Left lung (tissue), 14 donors: ENCODE measurements around the gene APOH. TPM values are rescaled to one million over a fixed set of nuclear protein-coding genes. Genes with fewer than 3 reads are reported as not detected.

Experiments
- ATAC-seq: fragments of 200-7000 bp; cut with Tn5 transposase; one replicate; pipeline ENCODE4 v1.9.1; 2020; ENCODE audit warnings: moderate library complexity
- DNase-seq, 4 donors: peaks; one replicate each; pipeline ENCODE4 v3.0.0-alpha.2; 2013 to 2020
- H3K27ac ChIP-seq, 2 donors: fragments of 200-600 bp; sonication (generic) in 1 of 2; one replicate each; pipeline versions ENCODE4 v1.5.0 to v1.8.0; 2020 to 2021
- H3K27me3 ChIP-seq, 2 donors: fragments of 200-600 bp; sonication (generic) in 1 of 2; one replicate each; pipeline versions ENCODE4 v1.5.0 to v1.8.0; 2020 to 2021
- H3K36me3 ChIP-seq, 2 donors: fragments of 200-600 bp; sonication (generic) in 1 of 2; one replicate each; pipeline versions ENCODE4 v1.5.0 to v1.8.0; 2020 to 2021
- H3K4me1 ChIP-seq, 2 donors: fragments of 200-600 bp; one replicate each; pipeline ENCODE4 v1.8.0; 2021
- H3K4me3 ChIP-seq, 2 donors: fragments of 200-600 bp; sonication (generic) in 1 of 2; one replicate each; pipeline versions ENCODE4 v1.5.0 to v1.8.0; 2020 to 2021; ENCODE audit warnings: mild to moderate bottlenecking in 1 of 2
- H3K9me3 ChIP-seq, 2 donors: fragments of 200-600 bp; sonication (generic) in 1 of 2; one replicate each; pipeline versions ENCODE4 v1.5.0 to v1.8.0; 2020 to 2021
- CTCF ChIP-seq, 2 donors: fragments of 200-600 bp; sonication (generic) in 1 of 2; IDR thresholded peaks; one replicate each; pipeline versions ENCODE4 v1.5.0 to v1.8.0; 2021; ENCODE audit warnings: antibody characterized with exemption in 2 of 2
- intact Hi-C, 2 donors: fragments of 100-400 bp; cut with DNase I; formaldehyde crosslinking; loops; one replicate each; pipeline versions ENCODE4 v1.11.2 to v1.14.2; 2022
- long read RNA-seq, 12 donors: library from polyadenylated mRNA in 2 of 12; unstranded in 2 of 12; transcript quantifications; one replicate each; pipeline ENCODE4 v2.0.0 and lab custom pipeline, GENCODE V29; 2019 to 2026
- polyA plus RNA-seq, 6 donors: library from polyadenylated mRNA; unstranded; fragments of 120-200 nt; gene quantifications; one replicate each; pipeline ENCODE4 v1.2.1, GENCODE V29; 2013; ENCODE audit not compliant: insufficient read length in 6 of 6
- total RNA-seq, 2 donors: library from RNA; stranded (reverse); fragmentation: NEBNext Ultra II Directional; extraction: Animal tissue kit (Norgen Biotek cat#: 25700); gene quantifications; one replicate each; pipeline ENCODE4 v1.2.1, GENCODE V29; 2021
- donor health status: DM: no; HTN: yes; CAD: no.
- donor health status: DM: no; HTN: no; CAD: no.

APOH gene
- total RNA-seq = 1 to 10 TPM; 1.3 to 2.7 TPM
- polyA plus RNA-seq = 1 to 10 TPM; 2.1 to 5.7 (median 3.2) TPM
- long read RNA-seq, donor 1, partial matches to known transcripts = 0 of 1 reads
- long read RNA-seq, donor 1, other reads (novel, unspliced or antisense) = 0 of 1 reads
- long read RNA-seq, donor 2 = 0 reads
- long read RNA-seq, donor 3 = 0 reads
- long read RNA-seq, donor 4, partial matches to known transcripts = 0 of 2 reads
- long read RNA-seq, donor 4, other reads (novel, unspliced or antisense) = 0 of 2 reads
- long read RNA-seq, donor 5, partial matches to known transcripts = 0 of 1 reads
- long read RNA-seq, donor 5, other reads (novel, unspliced or antisense) = 0 of 1 reads
- long read RNA-seq, donor 6, partial matches to known transcripts = 0 of 4 reads
- long read RNA-seq, donor 6, other reads (novel, unspliced or antisense) = 0 of 4 reads
- long read RNA-seq, donor 7, partial matches to known transcripts = 0 of 1 reads
- long read RNA-seq, donor 7, other reads (novel, unspliced or antisense) = 0 of 1 reads
- long read RNA-seq, donor 8 = 0 reads
- long read RNA-seq, donor 9 = 0 reads
- long read RNA-seq, donor 10, partial matches to known transcripts = 0 of 2 reads
- long read RNA-seq, donor 10, other reads (novel, unspliced or antisense) = 0 of 2 reads
- long read RNA-seq, donor 11 = 0 reads
- long read RNA-seq, donor 12, partial matches to known transcripts = 0 of 2 reads
- long read RNA-seq, donor 12, other reads (novel, unspliced or antisense) = 0 of 2 reads

- Histone ChIP-seq H3K4me1 (no peaks in the 10 kb centered on the region), H3K9me3 (no peaks in the 10 kb centered on the region), H3K4me3 (no peak within 1 kb of the TSS), H3K36me3 (no peaks in the 10 kb centered on the region), H3K27me3 (no peaks in the 10 kb centered on the region), H3K27ac (no peak within 1 kb of the TSS)
- TF ChIP-seq CTCF (IDR thresholded peaks at IDR 0.05) = no peak
- DNase-seq (no peak), ATAC-seq (peak; percentile 52)
- intact Hi-C loops = no loop called here
These were observed at the start of gene APOH for GRCh38 chr17:66228887-66229782. TSS of gene APOH (minus strand) at chr17:66229415. CDS start at chr17:66229379, 36 bp downstream.

- no peak overlapping the region for H3K27ac ChIP-seq
- intact Hi-C loops = no loop called here
- H3K27me3 ChIP-seq = no peaks in the 10 kb centered on the region
- no peaks in the 10 kb centered on the region for H3K9me3 ChIP-seq
- no peak for TF ChIP-seq CTCF (IDR thresholded peaks at IDR 0.05)
- no peaks in the 10 kb centered on the region for H3K36me3 ChIP-seq
- H3K4me1 ChIP-seq = peaks cover 0 to 6% of the 10 kb centered on the region in 2 donors
- ATAC-seq = no peak
- DNase-seq = no peak
- H3K4me3 ChIP-seq = no peak overlapping the region
These were observed 48.0 kb upstream of the APOH start for GRCh38 chr17:66277191-66277590.

- no peak overlapping the region for H3K4me3 ChIP-seq
- no peaks in the 10 kb centered on the region for H3K27me3 ChIP-seq
- intact Hi-C loops = no loop called here
- no peaks in the 10 kb centered on the region for H3K9me3 ChIP-seq
- no peaks in the 10 kb centered on the region for H3K36me3 ChIP-seq
- no peak overlapping the region for H3K27ac ChIP-seq
- TF ChIP-seq CTCF (IDR thresholded peaks at IDR 0.05) = no peak
- peaks cover 0 to 6% of the 10 kb centered on the region in 2 donors for H3K4me1 ChIP-seq
- peak; percentile 18 for ATAC-seq
- DNase-seq = no peak
These were observed 47.2 kb upstream of the APOH start for GRCh38 chr17:66276328-66276937.

GRCh38 chr17:66275651-66276050, 46.4 kb upstream of the APOH start:
- H3K36me3 ChIP-seq = no peaks in the 10 kb centered on the region
- peaks cover 0 to 6% of the 10 kb centered on the region in 2 donors for H3K4me1 ChIP-seq
- no peaks in the 10 kb centered on the region for H3K9me3 ChIP-seq
- TF ChIP-seq CTCF (IDR thresholded peaks at IDR 0.05) = no peak
- H3K4me3 ChIP-seq = no peak overlapping the region
- ATAC-seq = peak; percentile 66
- intact Hi-C loops = no loop called here
- H3K27me3 ChIP-seq = no peaks in the 10 kb centered on the region
- H3K27ac ChIP-seq = no peak overlapping the region
- DNase-seq = no peak
